Trophoblast cell (in vitro differentiated cells and primary cell): Measurements from ENCODE around the gene KRT3.

Source experiments
- DNase-seq, 2 donors: peaks; one replicate each; pipeline ENCODE4 v3.0.0-alpha.2; 2016
- H2AFZ ChIP-seq: 2 replicates; pipeline ENCODE4 v1.6.1; 2013; ENCODE audit warnings: low read length, moderate library complexity, mild to moderate bottlenecking; ENCODE audit not compliant: insufficient read depth, poor library complexity
- H2AK5ac ChIP-seq: 2 replicates; pipeline ENCODE4 v1.6.1; 2013; ENCODE audit warnings: mild to moderate bottlenecking, low read length
- H2BK120ac ChIP-seq: 2 replicates; pipeline ENCODE4 v1.6.1; 2013; ENCODE audit warnings: low read length, mild to moderate bottlenecking, moderate library complexity; ENCODE audit not compliant: insufficient read depth, poor library complexity
- H2BK12ac ChIP-seq: 2 replicates; pipeline ENCODE4 v1.6.1; 2013; ENCODE audit warnings: mild to moderate bottlenecking, low read length, moderate library complexity
- H2BK5ac ChIP-seq: 2 replicates; pipeline ENCODE4 v1.6.1; 2013; ENCODE audit warnings: low read length, low read depth, moderate library complexity, mild to moderate bottlenecking; ENCODE audit not compliant: poor library complexity
- H3K14ac ChIP-seq: 2 replicates; pipeline ENCODE4 v1.6.1; 2013; ENCODE audit warnings: mild to moderate bottlenecking, low read length
- H3K18ac ChIP-seq: 2 replicates; pipeline ENCODE4 v1.6.1; 2013; ENCODE audit warnings: mild to moderate bottlenecking, low read length
- H3K23ac ChIP-seq: 2 replicates; pipeline ENCODE4 v1.6.1; 2013; ENCODE audit warnings: low read length
- H3K27ac ChIP-seq: 2 replicates; pipeline ENCODE4 v1.5.1; 2013; ENCODE audit warnings: low read depth, mild to moderate bottlenecking, inconsistent platforms, low read length, moderate library complexity
- H3K27me3 ChIP-seq: 2 replicates; pipeline ENCODE4 v1.6.1; 2013; ENCODE audit warnings: inconsistent platforms, mild to moderate bottlenecking, low read length, moderate library complexity; ENCODE audit not compliant: insufficient read depth
- H3K36me3 ChIP-seq, 2 experiments: 1 replicate in 1 of 2; 2 replicates in 1 of 2; pipeline ENCODE4 v1.6.1; 2013; ENCODE audit warnings: low read length in 2 of 2, mild to moderate bottlenecking in 2 of 2, moderate library complexity in 1 of 2; ENCODE audit not compliant: insufficient read depth in 2 of 2, control insufficient read depth in 1 of 2
- H3K4ac ChIP-seq: 2 replicates; pipeline ENCODE4 v1.6.1; 2013; ENCODE audit warnings: low read depth, mild to moderate bottlenecking, low read length, moderate library complexity
- H3K4me1 ChIP-seq, 2 experiments: 1 replicate in 1 of 2; 2 replicates in 1 of 2; pipeline ENCODE4 v1.6.1; 2013; ENCODE audit warnings: low read length in 2 of 2, mild to moderate bottlenecking in 2 of 2, moderate library complexity in 1 of 2; ENCODE audit not compliant: insufficient read depth in 2 of 2, control insufficient read depth in 1 of 2
- H3K4me2 ChIP-seq: 2 replicates; pipeline ENCODE4 v1.6.1; 2013; ENCODE audit warnings: inconsistent platforms, mild to moderate bottlenecking, low read length, moderate library complexity
- H3K4me3 ChIP-seq: 2 replicates; pipeline ENCODE4 v1.5.1; 2013; ENCODE audit warnings: mild to moderate bottlenecking, low read depth, low read length, inconsistent platforms
- H3K79me1 ChIP-seq: one replicate; pipeline ENCODE4 v1.6.1; 2013; ENCODE audit warnings: low read length
- H3K79me2 ChIP-seq: 2 replicates; pipeline ENCODE4 v1.6.1; 2013; ENCODE audit warnings: low read length, mild to moderate bottlenecking; ENCODE audit not compliant: control insufficient read depth, insufficient read depth, poor library complexity
- H3K9ac ChIP-seq: 2 replicates; pipeline ENCODE4 v1.6.1; 2013; ENCODE audit warnings: mild to moderate bottlenecking, low read length
- H3K9me3 ChIP-seq: 2 replicates; pipeline ENCODE4 v1.6.1; 2013; ENCODE audit warnings: low read depth, mild to moderate bottlenecking, control low read depth, inconsistent platforms, low read length; ENCODE audit not compliant: insufficient read depth
- H4K12ac ChIP-seq: 2 replicates; pipeline ENCODE4 v1.6.1; 2013; ENCODE audit warnings: low read depth, mild to moderate bottlenecking, low read length, moderate library complexity
- H4K8ac ChIP-seq: 2 replicates; pipeline ENCODE4 v1.6.1; 2013; ENCODE audit warnings: low read depth, mild to moderate bottlenecking, low read length, moderate library complexity
- H4K91ac ChIP-seq: one replicate; pipeline ENCODE4 v1.6.1; 2013; ENCODE audit warnings: low read depth, mild to moderate bottlenecking, low read length, moderate library complexity
- WGBS: extraction: QIAGEN DNeasy Blood & Tissue Kit; methylation state at CpG from one replicate; pipeline ENCODE4 v1.1.7; 2013; ENCODE audit warnings: missing lambda C conversion rate; ENCODE audit not compliant: insufficient read length, insufficient coverage; ENCODE audit errors: extremely low coverage; 5-methylcytosine and 5-hydroxymethylcytosine counted together

Gene KRT3

DNA sequence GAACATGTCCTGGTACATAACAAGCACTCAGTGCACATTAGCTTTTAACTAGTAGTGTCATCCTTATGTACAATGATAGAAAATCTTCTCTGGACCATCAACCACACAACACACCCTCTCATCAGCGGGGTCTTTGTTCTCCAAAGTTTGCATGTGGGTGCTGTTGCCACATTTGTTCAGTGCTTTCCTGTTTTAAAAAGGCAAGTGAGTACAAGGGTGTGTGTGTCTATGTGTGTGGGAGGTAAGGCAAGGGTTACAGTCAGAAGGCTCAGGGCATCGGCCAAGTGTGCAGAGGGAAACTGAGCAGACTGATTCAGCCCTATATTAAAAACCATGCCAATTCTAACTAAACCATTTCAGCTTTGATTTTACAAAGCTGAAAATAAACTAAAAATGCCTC, 36.7 kb downstream of the KRT3 start:
- H3K9me3 ChIP-seq = peaks cover 16% of the 10 kb centered on the region
- no peak overlapping the region for H2BK5ac ChIP-seq
- H3K9ac ChIP-seq = no peak overlapping the region
- H3K18ac ChIP-seq = no peak overlapping the region
- no peak overlapping the region for H3K4ac ChIP-seq
- H4K91ac ChIP-seq = no peak overlapping the region
- H4K8ac ChIP-seq = no peak overlapping the region
- H2AFZ ChIP-seq = no peak overlapping the region
- H3K27ac ChIP-seq = no peak overlapping the region
- peaks cover 3% of the 10 kb centered on the region for H3K27me3 ChIP-seq
- no peak overlapping the region for H3K4me2 ChIP-seq
- no peaks in the 10 kb centered on the region for H3K36me3 ChIP-seq
- WGBS = no CpG with 5 or more reads among the region's 2 CpGs
- H2AK5ac ChIP-seq = no peak overlapping the region
- no peak overlapping the region for H2BK120ac ChIP-seq
- H3K23ac ChIP-seq = no peak overlapping the region
- H3K79me2 ChIP-seq = no peaks in the 10 kb centered on the region
- no peak overlapping the region for H3K4me3 ChIP-seq
- H3K4me1 ChIP-seq = no peaks in the 10 kb centered on the region
- H2BK12ac ChIP-seq = no peak overlapping the region
- no peak for DNase-seq
- H4K12ac ChIP-seq = no peak overlapping the region
- no peak overlapping the region for H3K14ac ChIP-seq
- H3K79me1 ChIP-seq = no peaks in the 10 kb centered on the region

DNA sequence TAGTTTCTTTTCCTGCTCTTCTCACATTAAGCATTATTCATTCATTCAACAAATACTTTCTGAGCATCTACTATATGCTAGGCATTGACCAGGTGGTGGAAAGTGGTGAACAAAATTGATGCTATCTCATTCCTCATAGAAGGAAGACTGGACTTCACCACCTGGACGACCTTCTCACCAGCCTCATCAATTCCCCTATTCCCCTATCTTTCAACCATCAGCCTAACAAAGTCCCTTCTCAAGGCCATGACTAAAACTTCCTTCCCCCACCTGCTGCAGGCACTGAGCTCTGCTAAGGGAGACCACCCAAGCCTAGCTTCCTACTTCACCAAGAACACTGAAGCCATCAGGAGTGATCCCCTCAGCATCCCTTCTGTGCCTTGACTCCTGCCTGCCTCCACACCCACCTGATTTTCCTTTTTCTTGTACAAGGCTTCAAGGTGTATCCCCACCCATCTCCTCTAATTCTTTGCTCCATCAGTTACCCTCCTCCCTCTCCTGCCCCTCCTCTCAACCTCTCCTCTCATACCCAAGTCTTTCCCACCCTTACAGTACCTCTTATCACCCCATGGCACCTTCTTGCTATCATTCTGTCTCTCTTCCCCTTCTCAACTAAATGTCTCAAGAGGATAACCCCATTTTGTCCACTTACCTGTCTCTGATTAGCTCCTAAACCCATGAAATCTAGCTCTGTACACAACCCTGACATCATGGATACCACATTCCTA, 38.3 kb downstream of the KRT3 start:
- H3K23ac ChIP-seq = no peak overlapping the region
- no peak overlapping the region for H4K8ac ChIP-seq
- no peaks in the 10 kb centered on the region for H3K79me2 ChIP-seq
- H4K91ac ChIP-seq = no peak overlapping the region
- peaks cover 19% of the 10 kb centered on the region for H3K9me3 ChIP-seq
- no peak overlapping the region for H2BK120ac ChIP-seq
- H3K4ac ChIP-seq = no peak overlapping the region
- no peaks in the 10 kb centered on the region for H3K4me1 ChIP-seq
- H3K9ac ChIP-seq = no peak overlapping the region
- no peak overlapping the region for H3K4me3 ChIP-seq
- H2BK12ac ChIP-seq = no peak overlapping the region
- no peaks in the 10 kb centered on the region for H3K36me3 ChIP-seq
- DNase-seq = no peak
- H3K18ac ChIP-seq = no peak overlapping the region
- no CpG with 5 or more reads among the region's 1 CpG for WGBS
- peaks cover 3% of the 10 kb centered on the region for H3K27me3 ChIP-seq
- no peak overlapping the region for H3K4me2 ChIP-seq
- H2AFZ ChIP-seq = no peak overlapping the region
- no peak overlapping the region for H2BK5ac ChIP-seq
- no peak overlapping the region for H3K14ac ChIP-seq
- H3K79me1 ChIP-seq = no peaks in the 10 kb centered on the region
- H4K12ac ChIP-seq = no peak overlapping the region
- H2AK5ac ChIP-seq = no peak overlapping the region
- H3K27ac ChIP-seq = no peak overlapping the region

DNA sequence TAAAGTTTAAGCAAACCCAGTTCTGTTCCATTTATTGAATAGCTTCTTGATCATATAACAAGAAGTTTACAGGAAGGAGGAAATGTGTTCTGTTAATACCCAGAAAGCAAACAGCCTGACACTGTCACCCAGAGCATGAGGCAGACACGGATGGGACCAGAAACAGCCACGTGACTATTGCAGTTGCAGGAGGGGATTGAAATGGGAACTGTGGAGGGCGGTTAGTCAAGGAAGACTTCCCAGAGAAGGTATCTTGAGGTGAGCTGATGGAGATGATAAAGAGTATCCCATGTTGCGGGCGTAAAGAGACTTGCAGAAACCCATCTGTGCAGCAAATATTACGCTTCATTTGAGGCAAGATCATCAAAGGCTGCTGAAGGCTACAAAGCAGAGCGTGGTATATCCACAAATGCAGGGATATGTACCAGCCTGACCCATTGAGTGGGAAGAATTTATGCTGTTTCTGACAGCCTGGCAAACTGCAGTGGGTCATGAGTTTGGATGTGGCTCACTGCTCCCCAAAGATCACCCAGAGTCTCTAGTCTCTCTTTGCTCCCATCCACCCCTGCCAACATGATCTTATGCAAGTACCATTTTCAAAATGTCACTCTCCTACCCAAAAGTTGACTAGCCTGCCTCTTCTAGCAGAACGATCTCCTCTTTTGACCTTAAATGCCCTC, 39.5 kb downstream of the KRT3 start:
- no peak overlapping the region for H3K9ac ChIP-seq
- H3K23ac ChIP-seq = no peak overlapping the region
- DNase-seq = no peak
- no peak overlapping the region for H2BK120ac ChIP-seq
- no peak overlapping the region for H4K91ac ChIP-seq
- no peak overlapping the region for H3K4me3 ChIP-seq
- H2BK12ac ChIP-seq = no peak overlapping the region
- no peak overlapping the region for H3K18ac ChIP-seq
- H4K8ac ChIP-seq = no peak overlapping the region
- H2BK5ac ChIP-seq = no peak overlapping the region
- H3K79me1 ChIP-seq = no peaks in the 10 kb centered on the region
- no peak overlapping the region for H3K14ac ChIP-seq
- no peak overlapping the region for H2AK5ac ChIP-seq
- no peaks in the 10 kb centered on the region for H3K36me3 ChIP-seq
- H3K79me2 ChIP-seq = no peaks in the 10 kb centered on the region
- H3K9me3 ChIP-seq = peaks cover 16% of the 10 kb centered on the region
- H3K27ac ChIP-seq = no peak overlapping the region
- H3K4ac ChIP-seq = no peak overlapping the region
- H3K4me1 ChIP-seq = no peaks in the 10 kb centered on the region
- H3K4me2 ChIP-seq = no peak overlapping the region
- WGBS = no CpG with 5 or more reads among the region's 8 CpGs
- no peak overlapping the region for H4K12ac ChIP-seq
- H3K27me3 ChIP-seq = peaks cover 3% of the 10 kb centered on the region
- no peak overlapping the region for H2AFZ ChIP-seq

DNA sequence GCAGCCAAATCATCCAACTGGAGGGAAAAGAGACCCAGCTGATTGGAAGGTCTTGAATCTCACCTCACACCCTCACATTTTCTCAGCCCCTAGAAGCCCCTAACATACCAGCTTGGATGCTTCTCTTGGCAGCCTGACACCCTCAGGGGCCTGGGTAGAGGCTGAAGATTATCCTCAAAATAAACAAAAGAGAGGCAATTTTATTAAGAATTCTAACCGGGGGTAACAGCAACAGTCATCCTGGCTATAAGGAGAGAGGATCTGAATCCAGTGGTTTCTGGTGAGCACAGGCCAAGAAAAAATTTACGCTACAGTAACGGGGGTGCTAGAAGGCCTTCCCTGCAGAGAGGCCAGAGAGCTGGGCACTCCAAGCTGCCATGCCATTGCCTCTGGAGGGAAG, 40.4 kb downstream of the KRT3 start:
- H3K79me2 ChIP-seq = no peaks in the 10 kb centered on the region
- no peak overlapping the region for H2BK12ac ChIP-seq
- peaks cover 15% of the 10 kb centered on the region for H3K9me3 ChIP-seq
- no peak overlapping the region for H4K12ac ChIP-seq
- H3K4ac ChIP-seq = no peak overlapping the region
- H3K36me3 ChIP-seq = no peaks in the 10 kb centered on the region
- H3K9ac ChIP-seq = no peak overlapping the region
- H3K18ac ChIP-seq = no peak overlapping the region
- no peak overlapping the region for H3K27ac ChIP-seq
- H2BK120ac ChIP-seq = no peak overlapping the region
- no peak overlapping the region for H3K4me3 ChIP-seq
- no peak overlapping the region for H2BK5ac ChIP-seq
- H3K27me3 ChIP-seq = peaks cover 3% of the 10 kb centered on the region
- no peak overlapping the region for H2AFZ ChIP-seq
- no peak overlapping the region for H3K4me2 ChIP-seq
- no peak overlapping the region for H4K91ac ChIP-seq
- WGBS = no CpG with 5 or more reads among the region's 3 CpGs
- H3K23ac ChIP-seq = no peak overlapping the region
- no peak overlapping the region for H3K14ac ChIP-seq
- DNase-seq = no peak
- H3K4me1 ChIP-seq = no peaks in the 10 kb centered on the region
- H2AK5ac ChIP-seq = no peak overlapping the region
- no peak overlapping the region for H4K8ac ChIP-seq
- H3K79me1 ChIP-seq = no peaks in the 10 kb centered on the region
